Stimulated activated CD8-positive, alpha-beta memory T cell treated with anti-CD3 and anti-CD28 coated beads, Interleukin-4, amount 100 ng/mL, for 1 hour (primary cell): ENCODE results near the gene HYPK.
"Not testable (repeated sequence)": the region's sequence is repeated elsewhere in the genome, so short reads cannot be mapped to it uniquely, and the experiment has no call there.

Experiments
- DNase-seq, 2 donors: peaks; one replicate each; pipeline ENCODE4 v3.0.0-alpha.2; 2020; ENCODE audit warnings: low read depth in 2 of 2, low spot score in 1 of 2

The HYPK gene

GRCh38 chr15:43832485-43832884 is 32.1 kb downstream of the HYPK start:
- not testable (repeated sequence) for DNase-seq

- DNase-seq: no peak
Measured at GRCh38 chr15:43845421-43845820, 45.0 kb downstream of the HYPK start.

GRCh38 chr15:43851251-43851650 is 50.9 kb downstream of the HYPK start:
- no peak for DNase-seq

- no peak for DNase-seq
Measured at GRCh38 chr15:43852607-43853006, 52.2 kb downstream of the HYPK start.
